Measurements from ENCODE around the gene NBEAL1.
A peak's percentile ranks its signal among the peaks of the same experiment; 100 is the strongest.

NBEAL1 gene

GRCh38 chr2:203002054-203002821 lies 12.4 kb upstream of the NBEAL1 start:
- TF ChIP-seq CTCF (IDR thresholded peaks at IDR 0.05; ENCODE audit: low read depth, low read length): no peak

GRCh38 chr2:203003716-203004115 lies 11.0 kb upstream of the NBEAL1 start:
- H3K4me3 ChIP-seq (ENCODE audit: low read depth, low read length): no peak overlapping the region
- no peak for TF ChIP-seq CTCF (IDR thresholded peaks at IDR 0.05; ENCODE audit: low read depth, low read length)

More at GRCh38 chr2:203002054-203002821, 12.4 kb upstream of the NBEAL1 start:
- H3K4me3 ChIP-seq (ENCODE audit: low read depth, low read length): no peak overlapping the region

- H3K4me3 ChIP-seq (ENCODE audit: low read depth, low read length): peak overlapping the region; percentile 97
- TF ChIP-seq CTCF (IDR thresholded peaks at IDR 0.05; ENCODE audit: low read depth, low read length): no peak
These were observed 2.0 kb downstream of the NBEAL1 start for GRCh38 chr2:203016716-203017115.

GRCh38 chr2:203018181-203018580 lies 3.5 kb downstream of the NBEAL1 start:
- H3K4me3 ChIP-seq (ENCODE audit: low read depth, low read length): peak overlapping the region; percentile 52
- TF ChIP-seq CTCF (IDR thresholded peaks at IDR 0.05; ENCODE audit: low read depth, low read length): no peak

- no peak for TF ChIP-seq CTCF (IDR thresholded peaks at IDR 0.05; ENCODE audit: low read depth, low read length)
- peak overlapping the region; percentile 52 for H3K4me3 ChIP-seq (ENCODE audit: low read depth, low read length)
These were observed 4.5 kb downstream of the NBEAL1 start for GRCh38 chr2:203019142-203019541.

- no peak overlapping the region for H3K4me3 ChIP-seq (ENCODE audit: low read depth, low read length)
- TF ChIP-seq CTCF (IDR thresholded peaks at IDR 0.05; ENCODE audit: low read depth, low read length): no peak
These were observed 7.3 kb downstream of the NBEAL1 start for GRCh38 chr2:203021991-203022390.

GRCh38 chr2:203022751-203023150 lies 8.1 kb downstream of the NBEAL1 start:
- no peak for TF ChIP-seq CTCF (IDR thresholded peaks at IDR 0.05; ENCODE audit: low read depth, low read length)
- H3K4me3 ChIP-seq (ENCODE audit: low read depth, low read length): no peak overlapping the region
